Measurements from ENCODE around the gene MYO3B. TPM values are rescaled to one million over a fixed set of nuclear protein-coding genes. Genes with fewer than 3 reads are reported as not detected.
"Not testable (repeated sequence)": the region's sequence is repeated elsewhere in the genome, so short reads cannot be mapped to it uniquely, and the experiment has no call there.

Gene MYO3B
- total and polyA plus RNA-seq, 7 donors, result 0.34 TPM; not detected in 6

GRCh38 chr2:170601489-170601888 is 423.5 kb downstream of the MYO3B start:
- WGBS, 2 donors, result 82 to 88% methylated on average over 2 of the region's 2 CpGs
- intact Hi-C loops (cut with DNase I), result no loop called here
- TF ChIP-seq CTCF (IDR thresholded peaks at IDR 0.05) (no peak), POLR2A (IDR thresholded peaks at IDR 0.05) (no peak), POLR2AphosphoS5 (IDR thresholded peaks at IDR 0.05) (no peak), EP300 (IDR thresholded peaks at IDR 0.05) (no peak)

GRCh38 chr2:170605862-170606261 is 427.9 kb downstream of the MYO3B start:
- no peak for TF ChIP-seq POLR2AphosphoS5 (IDR thresholded peaks at IDR 0.05)
- TF ChIP-seq CTCF (IDR thresholded peaks at IDR 0.05), result no peak
- no peak for TF ChIP-seq POLR2A (IDR thresholded peaks at IDR 0.05)
- no peak for TF ChIP-seq EP300 (IDR thresholded peaks at IDR 0.05)
- no peak overlapping the region for H3K27ac ChIP-seq
- intact Hi-C loops (cut with DNase I), result no loop called here
- DNase-seq, result no peak
- no peaks in the 10 kb centered on the region for H3K4me1 ChIP-seq
- 92 to 94% methylated on average over 3 of the region's 3 CpGs for WGBS, 2 donors
- no peaks in the 10 kb centered on the region for H3K36me3 ChIP-seq
- H3K4me3 ChIP-seq, result no peak overlapping the region
- H3K27me3 ChIP-seq, result no peaks in the 10 kb centered on the region
- H3K9me3 ChIP-seq, result no peaks in the 10 kb centered on the region

More at GRCh38 chr2:170601489-170601888, 423.5 kb downstream of the MYO3B start:
- Histone ChIP-seq H3K4me1 (peaks cover 0 to 24% (median 6%) of the 10 kb centered on the region in 4 donors), H3K27me3 (no peaks in the 10 kb centered on the region), H3K27ac (no peak overlapping the region), H3K4me3 (no peak overlapping the region), H3K9me3 (no peaks in the 10 kb centered on the region), H3K36me3 (no peaks in the 10 kb centered on the region)
- no peak for DNase-seq

- H3K27ac ChIP-seq, result no peak overlapping the region
Observed at GRCh38 chr2:170607171-170607570, 429.2 kb downstream of the MYO3B start.

GRCh38 chr2:170610615-170611014 is 432.7 kb downstream of the MYO3B start:
- H3K9me3 ChIP-seq, result no peaks in the 10 kb centered on the region
- no peaks in the 10 kb centered on the region for H3K4me1 ChIP-seq
- DNase-seq, result no peak
- H3K4me3 ChIP-seq, result no peak overlapping the region
- H3K27ac ChIP-seq, result no peak overlapping the region
- H3K36me3 ChIP-seq, result no peaks in the 10 kb centered on the region
- H3K27me3 ChIP-seq, result no peaks in the 10 kb centered on the region
- TF ChIP-seq EP300 (IDR thresholded peaks at IDR 0.05) (no peak), CTCF (IDR thresholded peaks at IDR 0.05) (no peak), POLR2AphosphoS5 (IDR thresholded peaks at IDR 0.05) (no peak), POLR2A (IDR thresholded peaks at IDR 0.05) (no peak)
- intact Hi-C loops (cut with DNase I), result no loop called here
- 81 to 92% methylated on average over 2 of the region's 2 CpGs for WGBS, 2 donors

More at GRCh38 chr2:170607171-170607570, 429.2 kb downstream of the MYO3B start:
- no peaks in the 10 kb centered on the region for H3K4me1 ChIP-seq
- no peak overlapping the region for H3K4me3 ChIP-seq
- no peaks in the 10 kb centered on the region for H3K27me3 ChIP-seq
- WGBS, 2 donors, result 74 to 87% methylated on average over 3 of the region's 3 CpGs
- H3K36me3 ChIP-seq, result no peaks in the 10 kb centered on the region
- no peaks in the 10 kb centered on the region for H3K9me3 ChIP-seq
- TF ChIP-seq POLR2AphosphoS5 (IDR thresholded peaks at IDR 0.05) (no peak), CTCF (IDR thresholded peaks at IDR 0.05) (no peak), POLR2A (IDR thresholded peaks at IDR 0.05) (no peak), EP300 (IDR thresholded peaks at IDR 0.05) (no peak)
- intact Hi-C loops (cut with DNase I), result no loop called here
- DNase-seq, result no peak

- H3K27me3 ChIP-seq; intact Hi-C loops (cut with DNase I); DNase-seq; H3K4me1 ChIP-seq; H3K36me3 ChIP-seq; H3K9me3 ChIP-seq; H3K4me3 ChIP-seq; H3K27ac ChIP-seq: not testable (repeated sequence)
- WGBS, 2 donors, result 82 to 86% methylated on average over 5 of the region's 7 CpGs
Observed at GRCh38 chr2:170618948-170619347, 441.0 kb downstream of the MYO3B start.

- WGBS, 2 donors, result 93 to 96% methylated on average over 4 of the region's 4 CpGs
- H3K36me3 ChIP-seq; H3K4me1 ChIP-seq; H3K27me3 ChIP-seq; intact Hi-C loops (cut with DNase I); H3K27ac ChIP-seq; DNase-seq; H3K9me3 ChIP-seq; H3K4me3 ChIP-seq: not testable (repeated sequence)
Observed at GRCh38 chr2:170635094-170635493, 457.1 kb downstream of the MYO3B start.

Data from sigmoid colon (tissue), 7 donors.